ENCODE measurements around the gene PIEZO2. TPM values are rescaled to one million over a fixed set of nuclear protein-coding genes. Genes with fewer than 3 reads are reported as not detected.

The PIEZO2 gene
- total and polyA plus RNA-seq, 2 of the 8 experiments (the other 6 are each of a cell fraction or from before 2014, with no cell fraction given), result 4.7 to 16.5 TPM

GRCh38 chr18:11000071-11000470, 149.3 kb downstream of the PIEZO2 start (continued):
- TF ChIP-seq EGR1 (IDR thresholded peaks at IDR 0.05; ENCODE audit: borderline replicate concordance, low read depth, low read length), result no peak
- TF ChIP-seq KDM4A (IDR thresholded peaks at IDR 0.05; ENCODE audit: low read depth, low read length, severe bottlenecking), result no peak
- TF ChIP-seq SRF (IDR thresholded peaks at IDR 0.05; ENCODE audit: low read depth, low read length), result no peak
